Choroid plexus epithelial cell (primary cell): ENCODE data around the gene MED9.
"Not testable (repeated sequence)": the region's sequence is repeated elsewhere in the genome, so short reads cannot be mapped to it uniquely, and the experiment has no call there.

Source experiments
- DNase-seq: peaks from one replicate; pipeline ENCODE4 v3.0.0-alpha.2; 2010; ENCODE audit warnings: low read depth
- H3K4me3 ChIP-seq: 2 replicates; pipeline ENCODE4 v1.5.1; 2011; ENCODE audit warnings: low read depth, mild to moderate bottlenecking, control low read depth, low read length, moderate library complexity
- TF ChIP-seq, protein P1 (sequence below): conservative IDR thresholded peaks from 2 replicates; pipeline ENCODE4 v1.5.1; 2011; ENCODE audit warnings: low read depth, mild to moderate bottlenecking, control low read depth, inconsistent platforms, low read length, moderate library complexity

Gene MED9

DNA sequence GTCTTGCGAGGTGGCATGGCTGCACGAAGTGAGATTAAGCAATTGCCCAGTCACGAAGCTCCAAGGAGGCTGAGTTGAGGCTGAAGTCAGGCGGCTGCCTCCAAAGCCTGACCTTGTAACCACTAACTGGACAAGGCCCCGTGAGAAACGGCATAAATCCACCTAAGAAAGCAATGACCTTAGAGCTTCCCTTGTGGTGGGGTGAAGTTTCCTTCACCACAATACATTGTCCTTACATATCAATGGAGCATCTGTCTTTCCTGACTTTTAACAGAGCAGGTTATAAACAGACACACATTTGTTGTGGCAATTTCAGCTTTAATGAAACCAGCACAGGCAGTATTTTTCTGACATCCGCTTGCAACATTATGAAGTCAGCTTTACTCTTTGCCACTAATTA is 2.5 kb upstream of the MED9 start:
- no peak overlapping the region for H3K4me3 ChIP-seq
- DNase-seq: no peak
- TF ChIP-seq, protein P1, sequence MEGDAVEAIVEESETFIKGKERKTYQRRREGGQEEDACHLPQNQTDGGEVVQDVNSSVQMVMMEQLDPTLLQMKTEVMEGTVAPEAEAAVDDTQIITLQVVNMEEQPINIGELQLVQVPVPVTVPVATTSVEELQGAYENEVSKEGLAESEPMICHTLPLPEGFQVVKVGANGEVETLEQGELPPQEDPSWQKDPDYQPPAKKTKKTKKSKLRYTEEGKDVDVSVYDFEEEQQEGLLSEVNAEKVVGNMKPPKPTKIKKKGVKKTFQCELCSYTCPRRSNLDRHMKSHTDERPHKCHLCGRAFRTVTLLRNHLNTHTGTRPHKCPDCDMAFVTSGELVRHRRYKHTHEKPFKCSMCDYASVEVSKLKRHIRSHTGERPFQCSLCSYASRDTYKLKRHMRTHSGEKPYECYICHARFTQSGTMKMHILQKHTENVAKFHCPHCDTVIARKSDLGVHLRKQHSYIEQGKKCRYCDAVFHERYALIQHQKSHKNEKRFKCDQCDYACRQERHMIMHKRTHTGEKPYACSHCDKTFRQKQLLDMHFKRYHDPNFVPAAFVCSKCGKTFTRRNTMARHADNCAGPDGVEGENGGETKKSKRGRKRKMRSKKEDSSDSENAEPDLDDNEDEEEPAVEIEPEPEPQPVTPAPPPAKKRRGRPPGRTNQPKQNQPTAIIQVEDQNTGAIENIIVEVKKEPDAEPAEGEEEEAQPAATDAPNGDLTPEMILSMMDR: no peak

- TF ChIP-seq, protein P1: no peak
- DNase-seq: peak; percentile 30
- no peak overlapping the region for H3K4me3 ChIP-seq
Measured at GRCh38 chr17:17479209-17479608, 2.4 kb downstream of the MED9 start.

DNA sequence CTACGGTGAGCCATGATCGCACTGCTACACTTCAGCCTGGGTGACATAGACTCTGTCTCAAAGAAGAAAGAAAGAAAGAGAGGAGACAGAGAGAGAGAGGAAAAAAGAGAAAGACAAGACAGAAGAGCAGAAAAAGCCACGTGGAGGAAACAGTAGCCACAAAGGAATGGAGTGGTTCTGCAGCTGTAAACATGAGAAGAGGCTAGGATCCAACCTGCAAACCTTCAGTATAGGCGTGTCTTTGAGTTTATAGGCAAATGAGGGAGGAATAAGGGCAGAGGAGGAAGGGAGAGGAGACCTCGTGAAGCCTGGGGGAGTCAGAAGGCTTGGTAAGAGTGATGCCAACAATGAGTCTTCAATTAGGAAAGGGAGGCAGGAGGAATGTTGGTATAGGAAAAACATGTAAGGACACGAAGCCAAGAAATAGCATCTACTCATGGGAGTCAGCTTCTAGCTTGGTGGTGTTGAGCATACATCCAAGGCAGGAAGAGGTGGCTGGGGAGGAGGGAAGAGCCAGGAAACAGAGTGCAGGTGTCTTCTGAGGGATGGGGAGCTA is 3.9 kb downstream of the MED9 start:
- H3K4me3 ChIP-seq: no peak overlapping the region
- no peak for DNase-seq
- TF ChIP-seq, protein P1: no peak

DNA sequence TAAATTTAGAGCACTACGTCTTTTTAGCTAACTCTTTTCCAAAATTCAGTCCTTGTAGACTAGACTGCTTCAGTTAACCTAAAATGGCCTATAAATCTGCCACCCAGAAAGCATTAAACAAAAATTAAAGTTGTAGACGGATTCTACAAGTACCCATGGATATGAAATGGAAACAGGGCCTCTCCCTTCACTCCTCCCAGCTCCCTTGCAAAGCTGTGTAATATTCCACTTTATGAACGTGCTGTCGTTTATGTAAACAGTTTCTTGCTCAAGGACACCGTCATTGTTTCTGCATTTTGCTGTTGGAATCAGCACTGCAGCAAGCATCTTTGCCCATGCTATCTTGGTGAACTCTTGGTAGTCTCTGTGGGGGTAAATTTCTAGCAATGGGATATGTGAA is 5.1 kb downstream of the MED9 start:
- TF ChIP-seq, protein P1: no peak
- H3K4me3 ChIP-seq: no peak overlapping the region
- DNase-seq: no peak

GRCh38 chr17:17484451-17484899 is 7.7 kb downstream of the MED9 start:
- peak; percentile 10 for DNase-seq
- H3K4me3 ChIP-seq: no peak overlapping the region
- TF ChIP-seq, protein P1: no peak

DNA sequence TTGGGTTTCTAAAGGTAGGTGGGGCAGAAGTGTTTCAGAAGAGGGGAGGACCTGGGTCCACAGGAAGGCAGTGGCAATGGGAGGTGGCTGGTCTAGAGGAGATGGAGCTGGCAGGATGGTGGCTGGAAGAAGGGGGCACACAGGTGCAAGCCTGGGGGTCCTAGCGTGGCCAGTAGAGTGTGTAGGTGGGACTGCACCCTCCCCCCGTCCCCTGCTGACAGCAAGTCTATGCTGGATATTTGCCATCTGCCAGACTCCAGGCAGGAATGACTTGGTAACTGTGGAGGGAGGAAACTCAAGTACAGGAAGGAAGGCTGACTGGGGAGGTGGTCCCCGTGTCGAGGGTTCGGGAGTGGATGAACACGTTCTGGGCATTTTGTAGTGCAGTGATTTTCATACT is 8.6 kb downstream of the MED9 start:
- TF ChIP-seq, protein P1: no peak
- DNase-seq: no peak
- no peak overlapping the region for H3K4me3 ChIP-seq

DNA sequence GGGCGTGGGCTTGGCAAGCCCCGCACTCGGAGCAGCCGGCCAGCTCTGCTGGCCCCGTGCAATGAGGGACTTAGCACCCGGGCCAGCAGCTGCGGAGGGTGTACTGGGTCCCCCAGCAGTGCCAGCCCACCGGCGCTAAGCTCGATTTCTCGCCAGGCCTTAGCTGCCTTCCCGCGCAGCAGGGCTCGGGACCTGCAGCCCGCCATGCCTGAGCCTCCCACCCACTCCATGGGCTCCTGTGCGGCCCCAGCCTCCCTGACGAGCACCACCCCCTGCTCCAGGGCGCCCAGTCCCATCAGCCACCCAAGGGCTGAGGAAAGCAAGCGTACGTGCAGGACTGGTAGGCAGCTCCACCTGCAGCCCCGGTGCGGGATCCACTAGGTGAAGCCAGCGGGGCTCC is 9.6 kb downstream of the MED9 start:
- not testable (repeated sequence) for DNase-seq

More for the DNA sequence above, 9.6 kb downstream of the MED9 start:
- not testable (repeated sequence) for H3K4me3 ChIP-seq
